ENCODE data around the gene UTP20.

The UTP20 gene

GRCh38 chr12:101297661-101298060, 17.8 kb downstream of the UTP20 start:
- TF ChIP-seq, protein P1, sequence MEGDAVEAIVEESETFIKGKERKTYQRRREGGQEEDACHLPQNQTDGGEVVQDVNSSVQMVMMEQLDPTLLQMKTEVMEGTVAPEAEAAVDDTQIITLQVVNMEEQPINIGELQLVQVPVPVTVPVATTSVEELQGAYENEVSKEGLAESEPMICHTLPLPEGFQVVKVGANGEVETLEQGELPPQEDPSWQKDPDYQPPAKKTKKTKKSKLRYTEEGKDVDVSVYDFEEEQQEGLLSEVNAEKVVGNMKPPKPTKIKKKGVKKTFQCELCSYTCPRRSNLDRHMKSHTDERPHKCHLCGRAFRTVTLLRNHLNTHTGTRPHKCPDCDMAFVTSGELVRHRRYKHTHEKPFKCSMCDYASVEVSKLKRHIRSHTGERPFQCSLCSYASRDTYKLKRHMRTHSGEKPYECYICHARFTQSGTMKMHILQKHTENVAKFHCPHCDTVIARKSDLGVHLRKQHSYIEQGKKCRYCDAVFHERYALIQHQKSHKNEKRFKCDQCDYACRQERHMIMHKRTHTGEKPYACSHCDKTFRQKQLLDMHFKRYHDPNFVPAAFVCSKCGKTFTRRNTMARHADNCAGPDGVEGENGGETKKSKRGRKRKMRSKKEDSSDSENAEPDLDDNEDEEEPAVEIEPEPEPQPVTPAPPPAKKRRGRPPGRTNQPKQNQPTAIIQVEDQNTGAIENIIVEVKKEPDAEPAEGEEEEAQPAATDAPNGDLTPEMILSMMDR (IDR thresholded peaks at IDR 0.05; ENCODE audit: low read depth, low read length, missing control alignments): no peak
- no peak for DNase-seq (ENCODE audit: low read depth)
- H3K4me3 ChIP-seq (ENCODE audit: low read depth, low read length): no peak overlapping the region

- DNase-seq (ENCODE audit: low read depth): no peak
Observed at GRCh38 chr12:101298426-101298825, 18.5 kb downstream of the UTP20 start.

DNA sequence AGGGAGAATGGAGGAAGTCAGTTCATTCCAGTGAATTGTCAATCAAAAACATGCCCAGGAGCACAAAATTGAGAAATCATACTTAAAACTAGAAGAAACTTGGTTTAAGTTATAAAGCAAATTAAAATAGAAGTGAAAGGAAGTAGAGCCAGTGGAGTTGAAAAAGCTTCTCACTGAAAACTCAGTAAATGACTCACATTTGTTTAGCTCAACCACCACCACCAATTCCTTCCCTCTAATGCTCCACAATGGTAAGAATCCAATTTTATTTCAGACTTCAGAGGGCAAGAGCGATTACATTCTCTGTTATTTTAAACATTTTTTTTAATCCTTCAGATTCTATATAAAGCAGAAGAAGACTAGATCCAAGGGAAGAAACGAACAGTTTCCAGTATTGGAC, 19.4 kb downstream of the UTP20 start:
- TF ChIP-seq, protein P1 (IDR thresholded peaks at IDR 0.05; ENCODE audit: low read depth, low read length, missing control alignments): no peak
- no peak overlapping the region for H3K4me3 ChIP-seq (ENCODE audit: low read depth, low read length)
- DNase-seq (ENCODE audit: low read depth): no peak

More at GRCh38 chr12:101298426-101298825, 18.5 kb downstream of the UTP20 start:
- H3K4me3 ChIP-seq (ENCODE audit: low read depth, low read length): no peak overlapping the region
- TF ChIP-seq, protein P1 (IDR thresholded peaks at IDR 0.05; ENCODE audit: low read depth, low read length, missing control alignments): no peak

DNA sequence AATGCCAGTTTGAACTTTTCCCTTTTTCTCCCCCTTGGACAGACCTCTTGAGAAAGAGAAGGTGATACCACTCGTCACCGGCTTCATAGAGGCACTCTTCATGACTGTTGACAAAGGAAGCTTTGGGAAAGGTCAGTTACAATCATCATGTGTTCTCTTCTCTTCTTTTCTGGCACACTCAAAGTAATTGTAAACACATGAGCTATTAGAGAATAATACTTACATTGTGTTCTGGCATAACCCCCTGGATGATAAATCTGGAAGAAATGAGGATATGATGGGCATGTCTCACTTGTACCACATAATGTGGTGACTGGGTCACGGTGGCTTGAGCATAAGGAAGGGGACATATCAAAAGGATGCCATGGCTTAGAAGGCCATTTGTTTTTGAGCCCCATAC, 20.0 kb downstream of the UTP20 start:
- DNase-seq (ENCODE audit: low read depth): no peak
- TF ChIP-seq, protein P1 (IDR thresholded peaks at IDR 0.05; ENCODE audit: low read depth, low read length, missing control alignments): no peak
- no peak overlapping the region for H3K4me3 ChIP-seq (ENCODE audit: low read depth, low read length)

- H3K4me3 ChIP-seq (ENCODE audit: low read depth, low read length): no peak overlapping the region
- TF ChIP-seq, protein P1 (IDR thresholded peaks at IDR 0.05; ENCODE audit: low read depth, low read length, missing control alignments): no peak
- DNase-seq (ENCODE audit: low read depth): no peak
Observed at GRCh38 chr12:101302741-101303140, 22.8 kb downstream of the UTP20 start.

DNA sequence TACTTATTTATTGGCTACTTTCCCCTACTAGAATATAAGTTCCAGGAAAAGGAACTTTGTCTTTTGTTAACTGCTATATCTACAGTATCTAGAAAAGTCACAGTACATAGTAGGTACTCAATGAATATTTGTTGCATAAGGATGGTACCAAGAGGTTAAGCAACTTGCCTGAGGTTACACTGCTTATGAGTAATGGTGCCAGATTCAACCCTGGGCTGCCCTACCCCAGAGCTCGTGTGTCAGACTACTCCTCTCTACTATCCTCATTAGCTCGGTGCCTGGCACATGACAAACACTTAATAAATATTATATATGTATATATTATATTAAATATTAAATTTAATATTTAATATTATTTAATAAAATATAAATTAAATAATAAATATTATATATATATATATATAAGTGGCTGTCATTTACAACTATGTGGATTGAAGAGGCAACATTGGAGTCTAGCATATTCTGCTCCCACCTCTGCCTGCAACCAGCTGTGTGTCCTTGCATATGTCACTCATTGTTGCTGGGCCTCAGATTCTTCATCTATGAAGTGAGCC, 25.4 kb downstream of the UTP20 start:
- no peak overlapping the region for H3K4me3 ChIP-seq (ENCODE audit: low read depth, low read length)
- TF ChIP-seq, protein P1 (IDR thresholded peaks at IDR 0.05; ENCODE audit: low read depth, low read length, missing control alignments): no peak
- no peak for DNase-seq (ENCODE audit: low read depth)

GRCh38 chr12:101305794-101306193, 25.9 kb downstream of the UTP20 start:
- H3K4me3 ChIP-seq (ENCODE audit: low read depth, low read length): no peak overlapping the region
- DNase-seq (ENCODE audit: low read depth): no peak
- TF ChIP-seq, protein P1 (IDR thresholded peaks at IDR 0.05; ENCODE audit: low read depth, low read length, missing control alignments): no peak

Data from GM12864 (cell line).